NCI-H1092 treated with DMSO at 0.1 percent for 48 hours (cell line): ENCODE results near the gene ZNF227.
"Not testable (repeated sequence)": the region's sequence is repeated elsewhere in the genome, so short reads cannot be mapped to it uniquely, and the experiment has no call there.

Experiments used
- DNase-seq: peaks from one replicate; lab custom pipeline; 2025; lab: John Stamatoyannopoulos, UW

The ZNF227 gene

GRCh38 chr19:44212250-44212865, at the start of gene ZNF227:
Gene ZNF227, plus strand, starts transcription at chr19:44212532. Its CDS starts 5,261 bp downstream, at chr19:44217793.
- peak; percentile 79 for DNase-seq

GRCh38 chr19:44163789-44164188, 48.5 kb upstream of the ZNF227 start:
- no peak for DNase-seq

GRCh38 chr19:44164327-44164672, 48.0 kb upstream of the ZNF227 start:
- no peak for DNase-seq

- DNase-seq: peak; percentile 95
These were observed 47.4 kb upstream of the ZNF227 start, which contains the start of gene ZNF226 for GRCh38 chr19:44164673-44165512. Gene ZNF226, plus strand, starts transcription at chr19:44165100. Its CDS starts 4,981 bp downstream, at chr19:44170081.

GRCh38 chr19:44170660-44171059, 41.7 kb upstream of the ZNF227 start:
- not testable (repeated sequence) for DNase-seq

- no peak for DNase-seq
These were observed 35.7 kb upstream of the ZNF227 start for GRCh38 chr19:44176590-44176989.

- no peak for DNase-seq
These were observed 31.4 kb upstream of the ZNF227 start for GRCh38 chr19:44180968-44181367.

- DNase-seq: no peak
These were observed 30.2 kb upstream of the ZNF227 start for GRCh38 chr19:44182145-44182544.

GRCh38 chr19:44190020-44190419, 22.3 kb upstream of the ZNF227 start:
- DNase-seq: no peak

- DNase-seq: no peak
These were observed 20.2 kb upstream of the ZNF227 start for GRCh38 chr19:44192127-44192526.

- no peak for DNase-seq
These were observed 15.6 kb upstream of the ZNF227 start for GRCh38 chr19:44196772-44197171.

- no peak for DNase-seq
These were observed 9.9 kb upstream of the ZNF227 start for GRCh38 chr19:44202470-44202869.

- DNase-seq: no peak
These were observed 9.4 kb upstream of the ZNF227 start for GRCh38 chr19:44202974-44203373.

- DNase-seq: not testable (repeated sequence)
These were observed 8.5 kb upstream of the ZNF227 start for GRCh38 chr19:44203877-44204276.

- no peak for DNase-seq
These were observed 7.6 kb upstream of the ZNF227 start for GRCh38 chr19:44204772-44205171.

GRCh38 chr19:44207126-44207803, 5.1 kb upstream of the ZNF227 start:
- DNase-seq: peak; percentile 73

- DNase-seq: no peak
These were observed 574 bp downstream of the ZNF227 start for GRCh38 chr19:44212866-44213346.

- DNase-seq: not testable (repeated sequence)
These were observed 7.6 kb downstream of the ZNF227 start for GRCh38 chr19:44219926-44220325.

- DNase-seq: not testable (repeated sequence)
These were observed 8.4 kb downstream of the ZNF227 start for GRCh38 chr19:44220761-44221160.

- not testable (repeated sequence) for DNase-seq
These were observed 9.0 kb downstream of the ZNF227 start for GRCh38 chr19:44221291-44221690.

GRCh38 chr19:44228318-44228717, 16.0 kb downstream of the ZNF227 start:
- no peak for DNase-seq

- DNase-seq: no peak
These were observed 20.5 kb downstream of the ZNF227 start for GRCh38 chr19:44232867-44233266.

GRCh38 chr19:44236384-44236783, 24.1 kb downstream of the ZNF227 start:
- DNase-seq: no peak
